CD4-positive, alpha-beta T cell treated with Interleukin-6 for 4 hours (primary cell): ENCODE measurements around the gene TOR2A.

Experiments
- DNase-seq: peaks from one replicate; pipeline ENCODE4 v3.0.0-alpha.2; 2020; ENCODE audit warnings: mixed read lengths

The TOR2A gene

GRCh38 chr9:127742435-127743088, 7.5 kb upstream of the TOR2A start:
- DNase-seq, result no peak

GRCh38 chr9:127741831-127742434, 6.8 kb upstream of the TOR2A start:
- no peak for DNase-seq

DNA sequence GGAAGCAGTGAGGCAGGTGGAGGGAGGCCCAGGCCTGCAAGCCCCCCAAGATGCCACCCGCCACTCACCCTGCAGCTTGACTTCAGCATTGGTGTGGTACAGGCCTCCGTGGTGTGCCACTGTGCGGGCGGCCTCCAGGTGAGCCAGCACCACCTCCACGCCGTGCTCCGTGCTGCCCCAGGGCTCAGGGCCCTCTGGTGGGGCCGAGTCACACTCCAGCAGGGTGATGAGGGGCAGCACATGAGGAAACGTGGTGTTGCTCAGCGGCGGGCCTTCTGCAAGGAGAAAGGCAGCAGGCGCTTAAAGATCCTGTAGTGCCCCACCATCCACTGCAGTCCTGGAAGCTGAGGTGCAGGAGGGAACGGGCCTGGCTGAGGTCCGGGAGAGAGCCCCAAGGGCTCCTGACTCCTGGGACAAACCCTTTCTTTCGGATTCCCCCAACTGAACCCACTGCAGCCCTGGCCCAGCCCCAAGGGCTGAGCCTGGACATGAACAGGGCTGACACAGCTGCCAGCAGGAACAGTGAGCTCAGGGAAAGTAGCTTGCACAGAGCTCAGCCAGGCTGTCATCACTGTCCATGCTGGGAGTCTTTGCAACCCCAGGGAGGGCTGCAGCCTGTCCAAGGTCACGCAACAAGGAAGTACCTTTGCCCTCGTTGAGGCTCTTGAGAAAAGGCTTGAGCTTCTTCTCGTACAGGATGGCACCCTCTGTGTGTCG, 4.7 kb upstream of the TOR2A start:
- DNase-seq, result no peak

GRCh38 chr9:127738666-127739065, 3.6 kb upstream of the TOR2A start:
- DNase-seq, result no peak

DNA sequence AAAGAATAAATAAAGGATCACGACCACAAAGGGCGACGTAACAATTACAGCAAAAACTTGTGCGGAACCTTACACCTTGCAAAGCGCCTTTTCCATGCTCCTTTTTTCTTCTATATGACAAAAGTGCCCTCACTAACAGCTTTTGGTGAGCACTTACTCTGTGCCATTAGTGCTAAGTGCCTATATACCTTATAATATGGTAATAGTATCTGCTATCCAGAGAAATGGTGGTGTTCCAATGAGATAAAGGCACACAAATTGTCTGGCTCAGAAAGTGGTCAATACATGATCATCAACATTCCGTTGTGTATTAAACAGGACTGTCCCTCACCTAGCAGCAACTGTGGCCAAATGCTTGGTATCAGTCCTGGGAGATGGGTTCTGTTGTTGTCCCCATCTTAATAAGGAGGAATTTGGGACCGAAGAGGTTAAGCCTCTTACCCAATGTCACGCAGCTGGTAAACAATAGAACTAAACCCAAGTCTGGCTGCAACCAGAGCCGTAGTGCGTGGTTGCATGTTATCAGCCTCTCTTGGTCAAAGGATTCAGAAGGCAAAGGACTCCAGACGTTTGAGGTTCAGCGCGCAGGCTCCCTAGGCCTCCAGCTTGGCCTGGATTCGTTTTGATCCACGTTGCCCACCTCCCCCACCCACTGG, 564 bp upstream of the TOR2A start:
- DNase-seq, result no peak

- DNase-seq, result no peak
These were observed 797 bp downstream of the TOR2A start for GRCh38 chr9:127734247-127734746.

DNA sequence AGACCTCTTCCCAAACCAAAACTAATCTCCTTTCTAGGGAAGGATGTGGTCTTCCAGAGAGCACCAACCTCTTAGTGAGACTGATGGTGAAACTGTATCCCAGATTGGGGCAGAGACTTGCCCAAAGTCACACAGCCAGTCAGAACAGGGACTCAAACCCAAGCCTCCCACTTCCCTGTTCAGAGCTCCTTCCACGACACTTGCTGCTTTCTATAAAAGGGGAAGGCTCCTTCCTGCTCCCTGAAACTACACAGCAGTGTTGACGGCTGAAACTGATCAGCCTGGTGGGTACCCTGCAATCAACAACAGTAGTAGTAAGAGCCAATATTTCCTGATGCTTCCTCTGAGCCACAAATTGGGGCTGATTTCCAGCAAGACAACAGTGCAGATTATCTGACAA, 1.5 kb downstream of the TOR2A start:
- no peak for DNase-seq

DNA sequence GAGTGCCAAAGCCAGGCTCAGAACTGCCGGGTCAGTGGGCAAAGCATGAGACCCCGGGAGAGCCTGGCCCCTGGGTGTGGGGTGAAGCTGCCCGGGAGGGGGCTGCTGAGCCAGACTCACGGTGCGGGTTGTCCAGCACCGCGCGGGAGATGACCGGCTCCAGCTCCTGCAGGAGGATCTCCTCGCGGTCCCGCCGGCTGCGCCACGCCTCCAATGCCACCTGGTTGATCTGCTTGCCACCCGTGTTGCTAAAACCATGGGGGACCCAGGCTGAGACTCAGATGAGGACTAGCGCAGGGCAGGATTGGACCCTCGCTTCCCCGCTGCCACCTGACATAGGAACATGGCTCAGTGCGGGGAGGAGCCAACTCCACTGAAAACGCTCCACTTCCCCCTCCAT, 2.6 kb downstream of the TOR2A start:
- no peak for DNase-seq

DNA sequence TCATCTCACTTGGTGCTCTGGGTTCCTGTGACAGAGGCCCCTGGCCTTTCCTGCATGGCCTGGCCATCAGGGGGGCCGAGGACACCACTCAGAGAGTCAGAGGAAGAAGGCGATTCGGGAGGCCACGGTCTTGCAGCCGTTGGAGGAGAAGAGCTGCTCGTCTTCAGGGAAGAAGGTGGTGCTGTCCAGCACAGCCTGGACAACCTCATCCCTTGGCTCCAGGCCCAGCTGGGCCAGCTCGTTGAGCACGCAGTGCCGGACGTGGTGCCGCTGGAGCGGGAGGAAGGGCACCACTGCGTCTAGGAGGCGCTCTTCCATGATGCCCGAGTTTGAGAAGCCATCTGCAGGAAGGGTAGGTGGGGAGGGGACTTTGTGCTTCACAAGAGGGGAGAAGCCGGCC, 3.2 kb downstream of the TOR2A start:
- DNase-seq, result no peak

DNA sequence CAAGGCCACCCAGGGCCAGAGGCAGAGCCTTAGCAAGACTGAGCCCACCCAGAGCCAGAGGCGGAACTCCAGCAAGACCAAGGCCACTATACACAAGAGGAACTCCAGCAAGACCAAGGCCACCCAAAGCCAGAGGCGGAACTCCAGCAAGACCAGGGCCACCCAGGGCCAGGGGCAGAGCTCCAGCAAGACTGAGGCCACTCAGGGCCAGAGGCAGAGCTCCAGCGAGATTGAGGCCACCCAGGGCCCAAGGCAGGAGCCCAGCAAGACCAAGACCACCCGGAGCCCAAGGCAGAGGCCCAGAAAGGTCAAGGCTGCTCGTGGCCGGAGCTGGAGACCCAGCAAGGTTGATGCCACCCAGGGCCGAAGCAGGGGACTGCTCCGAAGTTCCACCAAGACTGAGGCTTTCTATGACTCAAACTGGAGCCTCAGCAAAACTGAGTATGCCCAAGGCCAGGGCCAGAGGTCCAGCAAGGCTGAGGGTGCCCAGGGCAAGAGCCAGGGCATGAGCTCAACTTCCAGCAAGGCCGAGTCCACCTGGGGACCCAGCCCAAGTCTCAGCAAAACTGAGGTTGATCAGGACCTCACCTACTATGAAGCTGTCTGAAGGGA, 4.2 kb downstream of the TOR2A start:
- no peak for DNase-seq

DNA sequence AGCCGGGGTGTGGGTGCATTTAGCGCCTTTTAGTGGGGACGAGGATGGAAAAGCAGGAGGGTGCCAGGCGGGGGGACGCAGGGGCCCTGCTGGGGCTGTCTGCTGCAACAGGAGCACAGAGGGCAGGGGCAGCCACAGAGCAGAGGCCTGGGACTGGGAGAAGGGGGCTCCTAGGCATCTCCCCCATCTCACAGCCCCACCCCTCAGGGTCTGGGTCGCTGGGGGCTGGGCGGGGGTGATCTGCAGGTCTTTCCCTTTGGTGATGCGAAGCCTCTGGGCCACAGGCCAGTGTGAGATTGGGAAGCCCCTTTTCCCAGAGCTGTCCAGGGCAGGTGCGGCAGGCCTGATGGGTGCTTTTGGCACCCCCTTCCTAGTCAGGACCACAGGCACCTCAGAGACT, 4.8 kb downstream of the TOR2A start:
- no peak for DNase-seq

DNA sequence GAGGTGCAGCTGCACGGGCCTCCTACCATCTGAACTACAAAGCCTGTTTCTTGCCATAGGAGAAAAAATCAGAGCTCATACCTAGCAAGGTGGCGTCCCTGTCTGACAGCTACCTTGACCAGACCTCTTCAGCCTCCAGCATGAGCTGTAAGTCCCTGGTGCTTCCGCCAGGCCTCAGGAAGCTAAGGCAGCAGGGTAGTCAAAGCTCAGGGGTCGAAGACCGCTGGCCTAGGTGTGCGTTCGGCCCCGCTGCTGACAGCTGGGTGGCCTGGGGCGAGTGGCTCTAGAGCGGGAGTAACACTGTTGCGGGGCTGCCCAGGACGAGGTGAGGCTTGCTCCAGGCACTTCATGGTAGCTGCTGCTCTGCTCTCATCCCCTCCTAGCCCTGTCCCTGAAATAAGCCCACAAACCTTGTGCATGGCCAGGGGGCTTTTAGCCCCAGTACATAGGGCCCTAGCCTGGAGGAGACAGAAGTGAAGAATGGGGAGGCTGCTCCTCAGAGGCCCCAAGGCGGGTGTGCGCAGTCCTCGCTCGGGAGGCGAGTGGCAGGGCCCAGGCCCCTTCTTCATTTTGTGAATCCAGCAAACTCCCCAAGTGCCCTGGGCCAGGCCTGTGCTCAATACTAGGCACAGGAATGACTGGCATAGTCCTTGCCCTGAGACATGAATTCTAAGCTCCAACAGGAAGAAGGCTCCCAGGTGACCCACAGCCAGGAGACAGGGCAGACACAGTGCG, 5.4 kb downstream of the TOR2A start:
- no peak for DNase-seq

DNA sequence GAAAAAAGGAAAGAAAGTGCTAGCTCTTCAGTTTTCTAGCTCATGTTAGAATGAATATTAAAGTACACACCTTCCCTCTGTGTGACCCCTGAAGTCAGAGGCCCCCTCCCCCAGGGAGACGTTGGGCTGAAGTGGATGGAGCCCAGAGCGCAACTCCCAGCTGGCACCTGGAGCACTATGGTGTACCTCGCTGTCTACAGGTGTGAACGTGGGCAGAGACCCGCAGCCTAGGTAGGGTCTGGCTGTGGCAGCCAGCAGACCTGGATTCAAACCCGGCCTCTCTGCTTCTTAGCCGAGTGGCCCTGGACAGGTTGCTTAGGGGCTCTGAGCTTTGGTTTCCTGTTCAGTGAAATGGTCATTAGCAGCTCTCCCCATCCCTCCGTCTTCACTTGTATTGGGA, 6.3 kb downstream of the TOR2A start:
- DNase-seq, result no peak

DNA sequence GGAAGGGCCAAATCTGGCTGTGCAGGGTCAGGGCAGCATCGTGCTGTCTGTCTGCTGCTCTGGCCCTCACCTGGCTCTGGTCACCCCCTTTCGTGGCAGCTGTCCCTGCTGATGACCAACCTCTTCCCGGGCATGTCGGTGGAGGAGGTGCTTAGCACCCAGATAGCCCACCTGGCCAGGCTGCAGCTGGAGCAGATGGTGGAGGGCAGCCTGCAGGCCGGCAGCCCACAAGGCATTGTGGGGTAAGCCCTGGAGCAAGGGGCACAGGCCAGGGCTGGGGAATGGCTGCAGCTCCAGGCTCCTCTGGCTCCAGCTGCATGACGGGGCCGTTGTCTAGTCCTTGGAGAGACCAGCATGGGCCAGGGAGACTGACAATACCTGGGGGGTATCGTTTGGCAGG, 8.2 kb downstream of the TOR2A start:
- no peak for DNase-seq

DNA sequence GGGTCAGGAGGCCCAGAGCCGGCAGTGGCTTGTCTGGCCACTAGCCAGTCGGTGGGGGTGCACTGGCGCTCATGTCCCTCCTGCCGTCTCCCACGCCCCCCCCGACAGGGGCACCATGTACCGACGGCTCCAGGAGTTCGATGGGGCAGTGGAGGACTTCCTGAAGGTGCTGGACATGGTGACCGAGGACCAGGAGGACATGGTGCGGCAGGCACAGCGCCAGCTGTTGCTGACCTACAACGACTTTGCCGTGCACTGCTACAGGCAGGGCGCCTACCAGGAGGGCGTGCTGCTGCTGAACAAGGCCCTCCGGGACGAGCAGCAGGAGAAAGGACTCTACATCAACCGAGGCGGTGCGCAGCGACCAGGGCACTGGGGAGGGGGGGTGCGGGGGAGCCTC, 11.1 kb downstream of the TOR2A start:
- no peak for DNase-seq

GRCh38 chr9:127723444-127723843, 11.7 kb downstream of the TOR2A start:
- no peak for DNase-seq

GRCh38 chr9:127723013-127723412, 12.1 kb downstream of the TOR2A start:
- DNase-seq, result no peak

DNA sequence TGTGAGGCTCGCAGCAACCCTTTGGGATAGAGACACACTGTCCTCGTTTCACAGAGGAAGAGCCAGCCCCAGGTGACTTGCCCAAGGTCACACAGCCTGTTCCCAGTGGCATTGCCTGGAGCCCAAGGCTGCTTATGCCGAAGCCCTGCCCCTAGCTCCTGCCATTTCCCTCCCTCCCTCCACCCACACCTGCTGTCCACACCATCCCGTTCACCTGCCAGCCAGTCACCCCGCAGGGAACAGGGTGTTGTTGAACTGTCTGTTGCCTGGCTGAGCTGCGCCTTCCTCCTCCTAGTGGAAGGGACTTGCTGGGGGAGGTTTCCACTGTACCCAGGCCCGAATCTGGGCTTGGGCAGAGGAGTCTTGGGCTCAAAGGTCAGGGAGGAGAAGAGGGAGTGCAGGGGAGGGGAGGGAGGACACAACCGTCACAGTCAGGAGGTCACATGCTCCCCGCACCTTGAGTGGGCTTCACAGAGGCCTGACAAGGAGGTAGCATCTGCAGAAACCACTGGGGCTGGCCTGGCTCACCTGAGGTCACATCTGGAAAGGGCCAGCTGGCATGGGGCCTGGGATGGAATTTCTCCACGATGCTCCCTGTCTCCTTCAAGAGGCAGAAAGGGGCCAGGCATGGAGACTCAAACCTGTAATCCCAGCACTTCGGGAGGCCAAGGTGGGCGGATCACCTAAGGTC, 12.9 kb downstream of the TOR2A start:
- no peak for DNase-seq

GRCh38 chr9:127721391-127721821, 13.7 kb downstream of the TOR2A start:
- DNase-seq, result no peak

DNA sequence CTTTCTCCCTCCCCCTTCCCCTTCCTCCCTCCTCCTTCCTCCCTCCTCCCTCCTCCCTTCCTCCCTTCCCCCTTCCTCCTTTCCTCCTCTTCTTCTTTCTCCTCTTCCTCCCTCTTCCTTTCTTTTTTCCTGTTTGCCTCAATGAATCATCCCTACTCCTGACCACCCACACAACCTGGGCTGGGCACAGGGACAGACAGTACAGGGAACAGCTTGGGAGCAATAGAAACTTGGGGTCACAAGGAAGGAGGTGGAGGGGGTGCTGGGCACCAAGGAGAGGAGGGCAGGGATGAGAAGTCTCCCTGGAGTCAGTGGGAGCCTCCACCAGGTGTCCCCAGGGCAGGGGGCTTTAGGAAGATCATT, 14.2 kb downstream of the TOR2A start:
- DNase-seq, result no peak

- peak; percentile 55 for DNase-seq
These were observed 14.8 kb downstream of the TOR2A start for GRCh38 chr9:127720031-127720864.
